Mesenchymal stem cell (in vitro differentiated cells and primary cell): Measurements from ENCODE around the gene GTF3C1.

Source experiments
- DNase-seq: peaks from one replicate; pipeline ENCODE4 v3.0.0-alpha.2; 2013
- H2AFZ ChIP-seq: one replicate; pipeline ENCODE4 v1.6.1; 2013; ENCODE audit warnings: low read depth, mild to moderate bottlenecking, control low read depth, inconsistent platforms, low read length, moderate library complexity
- H2AK5ac ChIP-seq: 2 replicates; pipeline ENCODE4 v1.6.1; 2013; ENCODE audit warnings: low read length, moderate library complexity, mild to moderate bottlenecking, inconsistent platforms; ENCODE audit not compliant: severe bottlenecking
- H2BK120ac ChIP-seq: one replicate; pipeline ENCODE4 v1.6.1; 2013; ENCODE audit warnings: low read depth, mild to moderate bottlenecking, inconsistent platforms, low read length, moderate library complexity
- H2BK12ac ChIP-seq, 2 experiments: one replicate each; pipeline ENCODE4 v1.6.1; 2013; ENCODE audit warnings: inconsistent platforms in 2 of 2, low read length in 2 of 2, mild to moderate bottlenecking in 2 of 2, moderate library complexity in 2 of 2, control low read depth in 1 of 2
- H2BK15ac ChIP-seq: one replicate; pipeline ENCODE4 v1.6.1; 2013; ENCODE audit warnings: mild to moderate bottlenecking, low read depth, inconsistent platforms; ENCODE audit not compliant: poor library complexity, severe bottlenecking
- H2BK5ac ChIP-seq: 2 replicates; pipeline ENCODE4 v1.6.1; 2013; ENCODE audit warnings: low read depth, mild to moderate bottlenecking, low read length, control low read depth, inconsistent platforms; ENCODE audit not compliant: poor library complexity, severe bottlenecking
- H3K14ac ChIP-seq, 2 experiments: one replicate each; pipeline ENCODE4 v1.6.1; 2013; ENCODE audit warnings: inconsistent platforms in 2 of 2, low read length in 2 of 2, control low read depth in 1 of 2, mild to moderate bottlenecking in 1 of 2, moderate library complexity in 1 of 2
- H3K18ac ChIP-seq, 2 experiments: one replicate each; pipeline ENCODE4 v1.6.1; 2013; ENCODE audit warnings: inconsistent platforms in 2 of 2, low read length in 2 of 2, control low read depth in 1 of 2, low read depth in 1 of 2, mild to moderate bottlenecking in 1 of 2
- H3K23ac ChIP-seq, 2 experiments: one replicate each; pipeline ENCODE4 v1.6.1; 2013; ENCODE audit warnings: inconsistent platforms in 2 of 2, low read length in 2 of 2, mild to moderate bottlenecking in 2 of 2, moderate library complexity in 2 of 2, control low read depth in 1 of 2
- H3K27ac ChIP-seq: 2 replicates; pipeline ENCODE4 v1.5.1; 2013; ENCODE audit warnings: mild to moderate bottlenecking, moderate library complexity, low read length, control low read depth, inconsistent platforms; ENCODE audit not compliant: poor library complexity, severe bottlenecking
- H3K27me3 ChIP-seq, 2 experiments: 2 replicates each; pipeline versions ENCODE4 v1.6.1 to v1.7.0; 2013; ENCODE audit warnings: low read length in 2 of 2, mild to moderate bottlenecking in 2 of 2, moderate library complexity in 2 of 2, control low read depth in 1 of 2, inconsistent platforms in 1 of 2; ENCODE audit not compliant: control insufficient read depth in 1 of 2, insufficient read depth in 1 of 2
- H3K36me3 ChIP-seq, 2 experiments: 2 replicates each; pipeline versions ENCODE4 v1.6.1 to v1.7.0; 2013; ENCODE audit warnings: low read length in 2 of 2, control low read depth in 1 of 2, inconsistent platforms in 1 of 2, low read depth in 1 of 2, mild to moderate bottlenecking in 1 of 2; ENCODE audit not compliant: insufficient read depth in 2 of 2, control insufficient read depth in 1 of 2
- H3K4ac ChIP-seq, 2 experiments: one replicate each; pipeline ENCODE4 v1.6.1; 2013; ENCODE audit warnings: inconsistent platforms in 2 of 2, low read length in 2 of 2, mild to moderate bottlenecking in 2 of 2, moderate library complexity in 2 of 2, control low read depth in 1 of 2, low read depth in 1 of 2
- H3K4me1 ChIP-seq: 2 replicates; pipeline ENCODE4 v1.6.1; 2013; ENCODE audit warnings: low read depth, low read length, control low read depth; ENCODE audit not compliant: control insufficient read depth, insufficient read depth
- H3K4me2 ChIP-seq: 2 replicates; pipeline ENCODE4 v1.6.1; 2013; ENCODE audit warnings: low read length, mild to moderate bottlenecking, inconsistent platforms; ENCODE audit not compliant: poor library complexity, severe bottlenecking
- H3K4me3 ChIP-seq, 2 experiments: 2 replicates each; pipeline versions ENCODE4 v1.5.1 to v1.7.0; 2013; ENCODE audit warnings: low read length in 2 of 2, mild to moderate bottlenecking in 2 of 2, control low read depth in 1 of 2, low read depth in 1 of 2; ENCODE audit not compliant: insufficient read depth in 1 of 2
- H3K79me1 ChIP-seq: replicated peaks from 2 replicates; pipeline ENCODE4 v1.6.1; 2013; ENCODE audit warnings: mild to moderate bottlenecking, control low read depth, low read length, inconsistent platforms; ENCODE audit not compliant: poor library complexity, severe bottlenecking
- H3K9ac ChIP-seq: 2 replicates; pipeline ENCODE4 v1.7.0; 2013; ENCODE audit warnings: mild to moderate bottlenecking, low read length, moderate library complexity
- H3K9me3 ChIP-seq: 2 replicates; pipeline ENCODE4 v1.7.0; 2013; ENCODE audit warnings: mild to moderate bottlenecking, low read length; ENCODE audit not compliant: control insufficient read depth
- H4K8ac ChIP-seq: one replicate; pipeline ENCODE4 v1.6.1; 2013; ENCODE audit warnings: inconsistent platforms, mild to moderate bottlenecking, low read length, moderate library complexity
- H4K91ac ChIP-seq: one replicate; pipeline ENCODE4 v1.6.1; 2013; ENCODE audit warnings: mild to moderate bottlenecking, low read length, inconsistent platforms
- WGBS: methylation state at CpG from one replicate; pipeline ENCODE4 v1.1.7; 2013; ENCODE audit warnings: mixed read lengths; 5-methylcytosine and 5-hydroxymethylcytosine counted together

Gene GTF3C1

GRCh38 chr16:27564224-27564623 is 14.5 kb upstream of the GTF3C1 start:
- no peak overlapping the region for H4K8ac ChIP-seq
- no peak overlapping the region for H3K4ac ChIP-seq
- no peak overlapping the region for H2BK12ac ChIP-seq
- 97% methylated on average over 4 of the region's 5 CpGs for WGBS
- no peak overlapping the region for H3K14ac ChIP-seq
- peaks cover 48% of the 10 kb centered on the region for H3K79me1 ChIP-seq
- H3K9ac ChIP-seq = no peak overlapping the region
- H3K4me3 ChIP-seq = no peak overlapping the region
- H2AK5ac ChIP-seq = no peak overlapping the region
- H3K36me3 ChIP-seq = peaks cover 0 to 4% of the 10 kb centered on the region in 2 experiments
- no peak overlapping the region for H3K23ac ChIP-seq
- no peak overlapping the region for H2AFZ ChIP-seq
- H3K4me2 ChIP-seq = no peak overlapping the region
- no peak overlapping the region for H2BK15ac ChIP-seq
- H3K4me1 ChIP-seq = peaks cover 4% of the 10 kb centered on the region
- no peak overlapping the region for H2BK120ac ChIP-seq
- no peak overlapping the region for H4K91ac ChIP-seq
- no peak overlapping the region for H3K27ac ChIP-seq
- H3K9me3 ChIP-seq = no peaks in the 10 kb centered on the region
- H3K18ac ChIP-seq = no peak overlapping the region
- no peak overlapping the region for H2BK5ac ChIP-seq
- H3K27me3 ChIP-seq = no peaks in the 10 kb centered on the region
- DNase-seq = no peak

- no peak for DNase-seq
Observed at GRCh38 chr16:27561216-27561615, 11.5 kb upstream of the GTF3C1 start.

GRCh38 chr16:27558932-27559331 is 9.2 kb upstream of the GTF3C1 start:
- no peaks in the 10 kb centered on the region for H3K9me3 ChIP-seq
- H3K79me1 ChIP-seq = peaks cover 41% of the 10 kb centered on the region
- no peak overlapping the region for H2BK120ac ChIP-seq
- H2BK12ac ChIP-seq = no peak overlapping the region
- H3K18ac ChIP-seq = no peak overlapping the region
- no peak for DNase-seq
- H4K91ac ChIP-seq = no peak overlapping the region
- H2BK15ac ChIP-seq = no peak overlapping the region
- no peak overlapping the region for H4K8ac ChIP-seq
- H3K27me3 ChIP-seq = no peaks in the 10 kb centered on the region
- H3K4me3 ChIP-seq = no peak overlapping the region
- no peak overlapping the region for H3K4ac ChIP-seq
- no CpG with 5 or more reads among the region's 1 CpG for WGBS
- H2AFZ ChIP-seq = no peak overlapping the region
- peaks cover 5 to 8% of the 10 kb centered on the region in 2 experiments for H3K36me3 ChIP-seq
- no peak overlapping the region for H3K14ac ChIP-seq
- no peak overlapping the region for H2AK5ac ChIP-seq
- H3K27ac ChIP-seq = no peak overlapping the region
- H3K4me2 ChIP-seq = no peak overlapping the region
- H3K4me1 ChIP-seq = peaks cover 2% of the 10 kb centered on the region
- no peak overlapping the region for H3K9ac ChIP-seq
- no peak overlapping the region for H3K23ac ChIP-seq
- H2BK5ac ChIP-seq = no peak overlapping the region

More at GRCh38 chr16:27561216-27561615, 11.5 kb upstream of the GTF3C1 start:
- H2AK5ac ChIP-seq = no peak overlapping the region
- H3K4me3 ChIP-seq = no peak overlapping the region
- H3K36me3 ChIP-seq = peaks cover 5 to 8% of the 10 kb centered on the region in 2 experiments
- H2BK5ac ChIP-seq = no peak overlapping the region
- no peak overlapping the region for H4K91ac ChIP-seq
- peaks cover 40% of the 10 kb centered on the region for H3K79me1 ChIP-seq
- H4K8ac ChIP-seq = no peak overlapping the region
- H3K27ac ChIP-seq = no peak overlapping the region
- H2BK15ac ChIP-seq = no peak overlapping the region
- no peak overlapping the region for H3K4ac ChIP-seq
- H3K23ac ChIP-seq = no peak overlapping the region
- H2BK120ac ChIP-seq = no peak overlapping the region
- no peaks in the 10 kb centered on the region for H3K9me3 ChIP-seq
- H3K14ac ChIP-seq = no peak overlapping the region
- H3K4me2 ChIP-seq = no peak overlapping the region
- no peaks in the 10 kb centered on the region for H3K27me3 ChIP-seq
- peaks cover 4% of the 10 kb centered on the region for H3K4me1 ChIP-seq
- no peak overlapping the region for H2AFZ ChIP-seq
- H3K9ac ChIP-seq = no peak overlapping the region
- H2BK12ac ChIP-seq = no peak overlapping the region
- no peak overlapping the region for H3K18ac ChIP-seq
- 96% methylated on average over 8 of the region's 8 CpGs for WGBS

GRCh38 chr16:27558434-27558833 is 8.7 kb upstream of the GTF3C1 start:
- H2AK5ac ChIP-seq = no peak overlapping the region
- DNase-seq = no peak

More at GRCh38 chr16:27558434-27558833, 8.7 kb upstream of the GTF3C1 start:
- Histone ChIP-seq H3K36me3 (peaks cover 5 to 12% of the 10 kb centered on the region in 2 experiments), H3K4me1 (peaks cover 2% of the 10 kb centered on the region), H3K14ac (no peak overlapping the region), H4K91ac (no peak overlapping the region), H2BK120ac (no peak overlapping the region), H4K8ac (no peak overlapping the region), H2AFZ (no peak overlapping the region), H3K4ac (no peak overlapping the region), H3K18ac (no peak overlapping the region), H3K27me3 (no peaks in the 10 kb centered on the region), H3K79me1 (peaks cover 41% of the 10 kb centered on the region), H3K23ac (no peak overlapping the region), H3K9ac (no peak overlapping the region), H3K4me3 (no peak overlapping the region), H2BK12ac (no peak overlapping the region), H3K9me3 (no peaks in the 10 kb centered on the region), H2BK15ac (no peak overlapping the region), H3K4me2 (no peak overlapping the region), H2BK5ac (no peak overlapping the region), H3K27ac (no peak overlapping the region)
- 92% methylated on average over 3 of the region's 3 CpGs for WGBS
